Left ventricle myocardium superior (tissue), 1 donor: Measurements from ENCODE around the gene PACS2. TPM values are rescaled to one million over a fixed set of nuclear protein-coding genes. Genes with fewer than 3 reads are reported as not detected.
A peak's percentile ranks its signal among the peaks of the same experiment; 100 is the strongest.
"Not testable (repeated sequence)": the region's sequence is repeated elsewhere in the genome, so short reads cannot be mapped to it uniquely, and the experiment has no call there.

Experiments used
- ATAC-seq: fragments of 200-7000 bp; cut with Tn5 transposase; one replicate; pipeline ENCODE4 v1.9.1; 2020; ENCODE audit warnings: mild to moderate bottlenecking, moderate library complexity
- DNase-seq: peaks from one replicate; pipeline ENCODE4 v3.0.0-alpha.2; 2020
- intact Hi-C: fragments of 100-400 bp; cut with micrococcal nuclease; formaldehyde crosslinking; loops from one replicate; pipeline ENCODE4 v1.11.0; 2022
- total RNA-seq: library from RNA; stranded (reverse); fragmentation: NEBNext Ultra II Directional; extraction: Animal tissue kit (Norgen Biotek cat#: 25700); gene quantifications from one replicate; pipeline ENCODE4 v1.2.1, GENCODE V29; 2021
- donor health status: DM: no; HTN: yes; CAD: no; lungs with severe emphysema.

PACS2 gene
- total RNA-seq, 1 donor from 2014 or later, result 76.2 TPM

GRCh38 chr14:105311838-105312237 lies 2.7 kb upstream of the PACS2 start:
- intact Hi-C loops, result no loop called here
- ATAC-seq (no peak), DNase-seq (no peak)

GRCh38 chr14:105312973-105313372 lies 1.6 kb upstream of the PACS2 start:
- intact Hi-C loops, result no loop called here
- ATAC-seq, result no peak
- no peak for DNase-seq

GRCh38 chr14:105313381-105314286 lies 914 bp upstream of the PACS2 start:
- intact Hi-C loops, result no loop called here
- ATAC-seq (peak; percentile 34), DNase-seq (peak; percentile 68)

GRCh38 chr14:105315211-105315721 lies 718 bp downstream of the PACS2 start:
- intact Hi-C loops, result no loop called here
- ATAC-seq (peak; percentile 1), DNase-seq (peak; percentile 59)

- DNase-seq (no peak), ATAC-seq (no peak)
- intact Hi-C loops, result no loop called here
Measured at GRCh38 chr14:105315941-105316576, 1.5 kb downstream of the PACS2 start.

GRCh38 chr14:105316577-105316941 lies 2.0 kb downstream of the PACS2 start:
- ATAC-seq, result no peak
- DNase-seq, result no peak
- intact Hi-C loops, result no loop called here

- ATAC-seq, result peak; percentile 3
- intact Hi-C loops, result no loop called here
- no peak for DNase-seq
Measured at GRCh38 chr14:105316968-105317510, 2.5 kb downstream of the PACS2 start.

GRCh38 chr14:105317546-105317945 lies 3.0 kb downstream of the PACS2 start:
- DNase-seq (no peak), ATAC-seq (no peak)
- intact Hi-C loops, result no loop called here

- ATAC-seq (peak; percentile 21), DNase-seq (no peak)
- intact Hi-C loops, result no loop called here
Measured at GRCh38 chr14:105322791-105323556, 8.4 kb downstream of the PACS2 start.

GRCh38 chr14:105323663-105324062 lies 9.1 kb downstream of the PACS2 start:
- peak; percentile 31 for ATAC-seq
- intact Hi-C loops, result no loop called here

GRCh38 chr14:105324080-105324778 lies 9.7 kb downstream of the PACS2 start:
- intact Hi-C loops, result no loop called here
- ATAC-seq (peak; percentile 86), DNase-seq (peak; percentile 82)

More at GRCh38 chr14:105323663-105324062, 9.1 kb downstream of the PACS2 start:
- no peak for DNase-seq

GRCh38 chr14:105324871-105325270 lies 10.3 kb downstream of the PACS2 start:
- intact Hi-C loops, result no loop called here
- no peak for DNase-seq
- no peak for ATAC-seq

GRCh38 chr14:105325303-105325702 lies 10.8 kb downstream of the PACS2 start:
- intact Hi-C loops, result no loop called here

GRCh38 chr14:105325716-105326567 lies 11.4 kb downstream of the PACS2 start:
- DNase-seq, result no peak
- intact Hi-C loops, result no loop called here
- ATAC-seq, result no peak

More at GRCh38 chr14:105325303-105325702, 10.8 kb downstream of the PACS2 start:
- DNase-seq, result no peak
- ATAC-seq, result no peak

GRCh38 chr14:105326568-105326867 lies 12.0 kb downstream of the PACS2 start:
- DNase-seq (no peak), ATAC-seq (no peak)
- intact Hi-C loops, result no loop called here

- peak; percentile 66 for ATAC-seq
- peak; percentile 68 for DNase-seq
Measured at GRCh38 chr14:105326891-105327694, 12.5 kb downstream of the PACS2 start.

GRCh38 chr14:105327695-105328045 lies 13.1 kb downstream of the PACS2 start:
- DNase-seq, intact Hi-C loops, ATAC-seq: not testable (repeated sequence)

More at GRCh38 chr14:105326891-105327694, 12.5 kb downstream of the PACS2 start:
- intact Hi-C loops, result no loop called here
